GM21360 (cell line): Measurements from ENCODE around the gene NELL1.
"Not testable (repeated sequence)": the region's sequence is repeated elsewhere in the genome, so short reads cannot be mapped to it uniquely, and the experiment has no call there.

ENCODE experiments used
- ATAC-seq: cut with Tn5 transposase; IDR thresholded peaks from one replicate; pipeline ENCODE4 v1.9.1; 2021; ENCODE audit warnings: mild to moderate bottlenecking, moderate library complexity; ENCODE audit not compliant: unreplicated experiment

NELL1 gene

DNA sequence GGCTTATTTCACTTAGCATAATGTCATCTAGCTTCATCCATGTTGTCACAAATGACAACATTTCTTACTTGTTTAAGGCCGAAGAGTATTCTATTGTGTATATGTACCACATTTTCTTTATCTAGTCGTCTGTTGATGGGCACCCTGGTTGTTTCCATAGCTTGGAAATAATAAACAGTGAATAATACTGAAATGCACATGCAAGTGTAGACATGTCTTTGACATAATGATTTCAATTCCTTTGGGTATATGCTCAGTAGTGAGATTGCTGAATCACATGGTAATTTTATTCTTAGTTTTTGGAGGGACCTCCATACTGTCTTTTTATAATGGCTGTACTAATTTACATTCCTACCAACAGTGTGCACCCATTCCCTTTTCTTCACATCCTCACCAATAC is 508.0 kb downstream of the NELL1 start:
- ATAC-seq = no peak

DNA sequence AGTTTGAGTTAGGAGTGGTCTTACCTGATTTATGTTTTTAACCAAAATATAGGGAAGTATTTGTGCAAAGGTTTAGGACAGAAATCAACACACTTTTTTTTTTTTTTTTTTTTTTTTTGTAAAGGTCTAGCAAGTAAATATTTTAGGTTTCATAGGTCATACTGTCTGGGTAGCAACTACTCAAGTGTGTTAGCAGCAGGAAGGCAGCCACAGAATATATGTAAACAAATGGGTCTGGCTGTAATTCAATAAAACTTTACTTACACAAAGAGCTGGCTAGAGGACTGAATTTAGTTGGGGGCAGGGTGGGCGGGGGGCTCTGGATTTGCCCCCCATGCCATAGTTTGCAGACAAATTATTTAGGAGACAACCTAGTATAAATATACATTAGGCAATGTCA is 510.4 kb downstream of the NELL1 start:
- ATAC-seq = no peak

DNA sequence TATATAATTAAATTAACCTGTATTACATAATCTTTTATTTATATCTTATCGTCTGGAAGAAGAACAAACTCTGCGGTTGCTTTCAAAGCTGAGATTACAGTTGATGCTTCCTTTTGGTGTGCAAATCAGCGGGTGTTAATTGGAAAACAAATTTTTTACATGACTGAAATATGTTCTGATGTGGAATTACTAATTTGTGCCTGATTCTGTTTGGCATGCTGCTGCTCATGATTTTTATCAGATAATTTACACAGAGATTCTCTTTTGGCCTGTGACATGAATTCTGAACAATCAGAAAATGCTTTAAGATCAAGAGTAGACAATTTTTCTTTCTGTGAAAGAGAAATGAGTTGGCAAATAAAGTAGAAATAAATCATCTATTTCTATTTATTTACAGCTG is 510.8 kb downstream of the NELL1 start:
- ATAC-seq = no peak

DNA sequence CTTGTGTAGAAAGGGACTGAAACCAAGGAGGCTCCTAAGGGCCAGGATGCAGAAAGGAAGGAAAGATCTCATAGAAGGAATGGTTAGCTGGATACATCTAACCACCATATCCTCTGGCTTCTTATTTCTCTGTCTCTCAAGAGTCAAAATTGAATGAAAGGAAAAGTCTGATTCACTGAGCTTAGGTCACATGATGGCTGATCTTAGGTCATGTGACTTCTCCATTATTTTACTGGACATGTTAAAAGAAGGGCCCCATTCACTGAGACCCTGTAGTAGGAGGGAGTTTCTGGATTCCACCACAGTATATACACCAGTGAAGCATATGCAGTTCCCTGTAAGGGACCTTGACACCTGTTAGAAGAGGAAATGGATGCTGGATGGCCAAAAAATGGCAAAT is 516.6 kb downstream of the NELL1 start:
- no peak for ATAC-seq

DNA sequence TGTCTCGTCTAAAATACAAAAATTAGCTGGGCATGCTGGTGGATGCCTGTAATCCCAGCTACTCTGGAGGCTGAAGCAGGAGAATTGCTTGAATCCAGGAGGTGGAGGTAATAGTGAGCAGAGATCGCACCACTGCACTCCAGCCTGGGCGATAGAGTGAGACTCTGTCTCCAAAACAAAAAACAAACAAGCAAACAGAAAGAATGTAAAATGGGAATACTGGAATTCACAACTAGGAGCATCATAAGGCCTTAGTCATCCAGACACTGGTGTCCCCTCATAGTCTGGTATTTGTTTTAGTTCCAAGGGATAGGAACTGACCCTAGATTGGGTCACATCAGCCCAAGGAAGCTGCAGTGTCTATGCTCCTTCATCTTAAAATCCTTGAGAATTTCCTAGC is 520.8 kb downstream of the NELL1 start:
- ATAC-seq = no peak

DNA sequence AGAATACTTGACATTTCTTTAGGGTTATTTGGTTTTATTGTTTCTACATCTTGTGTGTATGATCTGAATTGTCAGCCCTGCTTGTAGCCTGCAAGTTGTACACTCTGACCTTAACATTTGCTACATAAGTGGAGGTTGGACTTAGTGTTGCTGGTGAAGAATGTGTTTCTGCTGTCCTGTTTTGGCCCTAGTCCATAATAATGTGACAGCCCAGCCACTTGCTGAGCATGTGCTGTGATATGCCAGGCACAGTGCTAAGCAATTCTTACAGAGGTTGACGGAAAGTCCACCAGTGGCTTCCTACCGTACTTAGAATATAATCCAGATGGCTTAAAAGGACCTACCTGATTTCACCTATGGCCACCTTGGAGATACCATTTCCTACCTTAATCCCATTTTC is 526.6 kb downstream of the NELL1 start:
- no peak for ATAC-seq

DNA sequence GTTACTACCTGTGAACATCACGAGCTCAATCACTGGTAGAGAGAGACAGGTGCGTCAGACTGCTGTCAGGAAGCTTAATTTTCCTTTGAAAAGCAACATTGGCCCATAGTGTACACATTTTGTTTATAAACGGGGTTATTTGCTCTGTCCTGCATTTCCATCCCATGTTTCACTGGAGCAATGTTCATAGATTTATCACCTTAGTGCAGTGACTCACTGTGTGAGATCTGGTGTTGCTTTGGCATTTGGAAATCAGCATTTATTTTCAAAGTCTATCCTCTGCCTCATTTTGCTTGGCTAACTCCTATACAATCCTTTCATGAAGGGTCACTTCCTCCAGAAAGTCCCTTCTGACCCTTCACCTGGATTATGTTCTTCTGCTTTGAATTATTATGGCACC is 529.1 kb downstream of the NELL1 start:
- ATAC-seq = no peak

DNA sequence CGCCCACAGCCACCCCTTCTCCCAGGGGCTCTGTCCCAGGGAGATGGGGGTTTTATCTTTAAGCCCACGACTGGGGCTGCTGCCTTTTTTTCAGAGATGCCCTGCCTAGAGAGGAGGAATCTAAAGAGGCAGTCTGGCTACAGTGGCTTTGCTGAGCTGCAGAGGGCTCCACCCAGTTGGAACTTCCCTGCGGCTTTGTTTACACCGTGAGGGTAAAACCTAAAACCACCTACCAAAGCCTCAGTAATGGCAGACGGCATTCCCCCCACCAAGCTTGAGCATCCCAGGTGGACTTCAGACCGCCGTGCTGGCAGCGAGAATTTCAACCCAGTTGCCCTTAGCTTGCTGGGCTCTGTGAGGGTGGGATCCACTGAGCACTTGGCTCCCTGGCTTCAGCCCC is 535.8 kb downstream of the NELL1 start:
- ATAC-seq = no peak

DNA sequence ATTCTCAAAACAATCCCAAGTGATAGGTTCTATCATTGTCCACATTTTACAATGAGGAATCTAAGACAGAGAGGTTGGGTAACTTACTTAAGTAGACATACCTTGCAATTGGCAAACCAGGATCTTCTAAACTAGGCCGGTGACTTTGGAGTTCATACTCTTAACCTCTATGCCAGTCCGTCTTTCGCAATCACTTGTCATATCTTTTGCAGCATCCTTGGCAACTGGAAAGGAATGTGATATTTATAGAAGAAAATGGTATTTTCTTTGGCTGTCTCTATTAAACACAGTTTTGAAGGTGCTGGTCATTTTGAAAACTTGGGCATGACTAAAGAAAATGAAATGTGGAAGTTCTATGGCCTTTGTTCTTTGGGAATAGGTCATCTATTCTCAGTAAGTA is 556.5 kb downstream of the NELL1 start:
- ATAC-seq = no peak

DNA sequence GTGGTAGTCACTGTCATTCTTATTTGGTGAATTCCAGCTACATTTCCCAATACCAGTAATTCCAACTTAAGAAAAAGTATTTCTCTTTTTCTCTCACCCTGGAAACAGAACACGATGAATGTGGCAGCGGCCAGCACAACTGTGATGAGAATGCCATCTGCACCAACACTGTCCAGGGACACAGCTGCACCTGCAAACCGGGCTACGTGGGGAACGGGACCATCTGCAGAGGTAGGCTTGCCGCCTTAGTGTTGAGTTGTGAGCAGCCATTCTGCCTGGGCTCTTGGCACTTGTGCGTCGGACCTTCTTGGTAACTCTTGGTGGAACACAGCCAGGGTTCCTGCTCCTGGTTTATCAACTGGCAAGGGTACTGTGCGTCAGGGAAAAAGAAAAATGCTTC is 559.8 kb downstream of the NELL1 start:
- no peak for ATAC-seq

DNA sequence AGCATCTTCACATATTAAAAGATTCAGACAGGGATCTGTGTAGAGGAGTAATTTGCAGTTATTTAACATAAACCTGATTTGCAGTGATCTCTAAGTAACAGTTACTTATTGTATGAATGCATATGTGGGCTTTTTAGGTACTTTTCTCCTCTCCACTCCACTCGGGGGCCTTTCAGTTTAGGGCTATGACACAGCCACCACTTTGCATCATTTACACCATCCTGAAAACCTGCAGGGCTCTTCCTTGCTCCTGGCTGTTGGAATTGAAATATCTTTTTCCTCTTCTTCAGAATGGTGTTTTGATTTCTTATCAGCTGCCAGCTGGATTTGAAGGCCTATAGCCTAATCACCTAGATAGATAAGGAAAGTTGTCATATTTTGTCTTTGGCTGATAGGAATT is 580.8 kb downstream of the NELL1 start:
- no peak for ATAC-seq

DNA sequence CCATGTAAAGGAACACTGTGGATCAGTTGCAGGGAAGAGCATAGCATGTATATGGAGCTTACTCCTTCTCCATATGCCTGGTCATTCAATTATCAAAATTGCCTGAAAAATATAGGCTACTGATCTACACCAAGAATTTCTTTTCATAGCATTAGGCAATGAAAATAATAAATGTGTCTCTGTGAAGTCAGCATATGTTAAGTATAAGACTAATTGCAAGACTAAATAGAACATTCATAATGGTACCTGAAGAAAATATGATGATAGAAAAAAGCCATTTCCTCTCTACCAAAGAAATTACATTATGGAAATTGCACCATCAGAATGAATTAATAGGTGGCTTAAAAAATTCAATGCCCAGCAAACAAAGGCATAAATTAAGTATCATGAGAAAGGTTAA is 584.7 kb downstream of the NELL1 start:
- no peak for ATAC-seq

DNA sequence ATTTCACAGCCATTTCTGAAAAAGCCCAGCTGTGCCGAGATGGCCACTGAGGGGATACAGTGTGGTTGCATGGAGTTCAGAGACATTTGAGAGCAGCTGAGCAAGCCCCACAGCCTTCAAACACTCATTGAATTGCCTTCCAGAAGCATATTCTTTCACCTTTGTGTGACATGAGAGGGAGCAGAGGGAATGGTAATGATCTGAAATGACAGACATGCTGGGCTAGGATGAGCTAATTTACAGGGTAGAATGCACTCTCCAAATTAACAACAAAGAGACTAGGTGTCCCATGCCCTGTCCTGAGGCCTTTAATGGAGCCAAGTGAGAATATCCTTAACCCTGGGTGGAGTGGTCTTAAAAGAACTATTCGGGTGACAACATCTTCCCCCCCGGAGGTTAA is 585.4 kb downstream of the NELL1 start:
- no peak for ATAC-seq

DNA sequence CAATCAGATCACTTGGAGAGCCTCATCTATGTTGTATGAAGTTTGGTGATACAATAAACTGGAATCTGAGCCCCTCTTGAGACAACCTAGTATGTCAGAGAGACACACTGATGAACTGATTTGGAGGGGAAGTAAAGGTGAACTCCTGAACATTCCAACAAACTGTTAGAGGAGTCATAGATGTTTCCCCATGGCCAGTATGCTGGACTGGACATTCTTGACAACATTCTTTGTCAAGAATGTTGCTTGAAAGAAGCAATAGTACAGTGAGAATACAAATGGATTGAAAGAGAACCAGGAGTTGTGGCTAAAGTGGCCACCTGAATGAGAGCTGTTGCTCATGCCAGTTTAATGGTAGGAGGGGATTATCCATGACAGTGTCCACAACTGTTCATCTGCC is 588.1 kb downstream of the NELL1 start:
- no peak for ATAC-seq

DNA sequence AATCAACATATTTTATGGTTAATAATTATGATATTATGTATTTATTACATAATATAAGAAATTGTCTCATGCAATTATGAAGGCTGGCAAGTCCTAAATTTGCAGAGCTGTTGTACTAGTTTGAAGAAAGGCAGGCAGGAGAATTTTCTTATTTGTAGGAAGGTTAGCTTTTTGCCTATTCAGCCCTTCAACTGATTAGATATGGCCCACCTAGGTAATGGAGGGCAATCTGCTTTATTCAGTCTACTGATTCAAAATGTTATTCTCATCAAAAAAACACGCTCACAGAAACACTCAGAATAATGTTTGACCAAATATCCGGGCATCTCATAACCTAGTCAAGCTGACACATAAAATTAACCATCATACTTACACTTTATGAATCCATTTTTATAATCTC is 589.0 kb downstream of the NELL1 start:
- ATAC-seq = no peak

DNA sequence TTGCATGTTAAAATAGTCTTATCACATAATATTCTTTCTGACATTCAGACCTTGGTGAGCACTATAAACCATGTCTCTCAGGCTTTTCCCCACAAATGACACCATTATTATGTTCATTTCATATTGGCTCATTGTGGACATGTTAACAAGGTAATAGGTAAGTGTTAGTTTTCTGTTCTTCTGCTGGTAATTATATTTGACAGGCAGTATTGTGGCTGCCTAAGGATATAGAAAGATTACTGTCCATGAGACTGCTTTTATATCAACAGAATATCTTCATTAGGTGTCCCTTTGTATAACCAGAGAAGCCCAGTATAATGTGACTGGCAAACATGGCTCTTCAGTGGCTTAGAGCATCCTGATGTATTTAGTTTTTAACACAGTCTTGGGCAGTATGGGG is 590.7 kb downstream of the NELL1 start:
- ATAC-seq = no peak

DNA sequence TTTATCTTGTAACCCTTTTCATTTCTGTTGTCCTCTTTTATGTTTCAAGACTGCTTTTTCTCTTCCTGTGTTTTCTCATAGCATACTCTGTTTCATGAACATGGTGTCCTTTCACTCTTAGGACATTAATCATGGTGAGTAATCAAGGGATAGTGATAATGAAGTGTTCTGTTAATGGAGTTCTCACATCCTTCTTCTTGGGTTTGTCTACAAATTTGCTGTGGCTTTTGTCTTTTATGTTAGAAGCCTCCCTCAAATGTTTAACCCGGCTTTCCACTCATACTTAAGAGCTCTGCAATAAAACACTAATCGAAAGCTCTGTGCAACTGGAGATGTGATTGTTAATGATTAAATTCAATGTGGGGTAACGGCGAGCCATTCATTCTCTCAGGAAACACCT is 593.6 kb downstream of the NELL1 start:
- no peak for ATAC-seq

DNA sequence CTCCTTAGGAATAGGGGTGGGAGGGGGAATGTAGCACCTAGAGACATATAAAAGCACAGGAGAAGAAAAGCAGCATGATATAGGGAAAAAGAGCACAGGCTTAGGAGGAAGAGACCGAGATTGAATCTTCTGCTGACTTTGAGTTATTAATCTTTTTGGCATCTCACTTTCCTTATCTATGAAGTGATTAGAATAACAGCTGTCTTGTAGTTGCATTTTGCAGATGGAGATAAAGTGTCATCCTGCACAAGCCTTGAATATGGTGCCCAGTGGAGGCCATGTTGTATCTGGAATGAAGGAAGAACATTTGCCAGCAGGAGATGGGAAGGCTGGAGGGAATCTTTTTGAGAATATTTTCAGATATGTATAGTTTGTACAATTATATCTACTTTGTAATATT is 594.7 kb downstream of the NELL1 start:
- no peak for ATAC-seq

DNA sequence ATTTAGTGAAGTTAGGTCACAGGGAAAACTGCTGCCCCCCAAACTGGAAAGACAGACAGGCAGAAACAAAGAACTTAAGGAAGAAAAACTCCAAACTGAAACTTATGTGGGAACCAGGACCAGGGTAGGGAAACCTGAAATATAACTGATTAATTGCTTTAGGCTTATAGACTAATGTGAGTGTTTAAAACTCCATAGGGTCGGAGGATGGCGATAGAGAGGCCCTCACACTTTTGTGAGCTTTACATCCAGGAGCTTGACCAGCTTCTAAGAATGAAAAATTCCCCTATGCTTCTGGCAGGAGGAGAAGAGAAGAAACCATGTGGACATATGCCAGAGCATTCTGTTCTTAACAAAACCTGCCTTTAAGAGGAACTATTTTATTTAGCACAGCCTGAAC is 598.6 kb downstream of the NELL1 start:
- ATAC-seq = no peak

DNA sequence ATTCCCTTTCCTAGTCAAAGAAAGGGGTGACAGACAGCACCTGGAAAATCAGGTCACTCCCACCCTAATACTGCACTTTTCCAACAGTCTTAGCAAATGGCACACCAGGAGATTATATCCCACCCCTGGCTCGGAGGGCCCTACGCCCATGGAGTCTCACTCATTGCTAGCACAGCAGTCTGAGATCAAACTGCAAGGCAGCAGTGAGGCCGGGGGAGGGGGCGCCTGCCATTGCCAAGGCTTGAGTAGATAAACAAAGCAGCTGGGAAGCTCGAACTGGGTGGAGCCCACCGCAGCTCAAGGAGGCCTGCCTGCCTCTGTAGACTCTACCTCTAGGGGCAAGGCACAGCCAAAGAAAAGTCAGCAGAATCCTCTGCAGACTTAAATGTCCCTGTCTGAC is 602.8 kb downstream of the NELL1 start:
- ATAC-seq = not testable (repeated sequence)

DNA sequence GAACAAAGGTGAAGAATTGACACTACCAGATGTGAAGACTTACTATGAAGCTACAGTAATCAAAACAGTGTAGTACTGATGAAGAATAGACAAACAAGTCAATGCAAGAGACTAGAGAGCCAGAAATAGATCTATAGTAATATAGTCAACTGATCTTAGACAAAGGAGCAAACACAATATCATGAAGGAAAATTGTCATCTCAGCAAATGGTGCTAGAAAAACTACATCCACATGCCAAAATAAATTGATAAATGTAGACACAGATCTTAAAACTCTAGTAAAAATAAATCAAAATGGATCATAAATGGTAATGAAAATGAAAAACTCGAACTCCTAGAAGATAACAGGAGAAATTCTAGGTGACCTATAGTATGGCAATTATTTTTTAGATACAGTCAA is 609.5 kb downstream of the NELL1 start:
- no peak for ATAC-seq

DNA sequence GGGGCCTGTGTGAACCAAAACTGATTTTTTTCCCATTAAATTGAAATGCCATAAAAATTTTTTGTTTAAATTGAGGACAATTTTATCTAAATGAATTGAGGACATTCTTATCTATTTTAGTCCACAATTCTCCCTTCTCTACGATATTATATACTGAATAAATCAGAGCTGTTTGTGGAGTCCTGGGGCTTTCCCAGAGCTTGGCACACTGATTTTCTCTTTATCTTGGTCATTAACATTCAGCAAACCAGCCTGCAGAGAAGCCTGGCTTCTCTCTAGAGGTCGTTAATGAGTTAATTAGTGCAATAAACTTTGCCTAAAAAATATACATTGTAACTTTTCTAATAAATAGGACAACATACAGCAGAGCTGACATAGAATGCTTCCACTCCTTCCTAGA is 615.7 kb downstream of the NELL1 start:
- no peak for ATAC-seq

DNA sequence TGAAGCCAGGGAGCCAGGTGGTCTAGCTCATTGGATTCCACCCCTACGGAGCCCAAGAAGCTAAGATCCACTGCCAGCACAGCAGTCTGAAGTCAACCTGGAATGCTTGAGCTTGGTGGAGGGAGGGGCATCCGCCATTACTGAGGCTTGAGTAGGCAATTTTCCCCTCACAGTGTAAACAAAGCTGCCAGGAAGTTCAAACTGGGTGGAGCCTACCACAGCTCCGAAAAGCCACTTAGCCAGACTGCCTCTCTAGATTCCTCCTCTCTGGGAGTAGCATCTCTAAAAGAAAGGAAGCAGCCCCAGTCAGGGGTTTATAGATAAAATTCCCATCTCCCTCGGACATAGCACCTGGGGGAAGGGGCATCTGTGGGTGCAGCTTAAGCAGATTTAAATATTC is 620.3 kb downstream of the NELL1 start:
- no peak for ATAC-seq

DNA sequence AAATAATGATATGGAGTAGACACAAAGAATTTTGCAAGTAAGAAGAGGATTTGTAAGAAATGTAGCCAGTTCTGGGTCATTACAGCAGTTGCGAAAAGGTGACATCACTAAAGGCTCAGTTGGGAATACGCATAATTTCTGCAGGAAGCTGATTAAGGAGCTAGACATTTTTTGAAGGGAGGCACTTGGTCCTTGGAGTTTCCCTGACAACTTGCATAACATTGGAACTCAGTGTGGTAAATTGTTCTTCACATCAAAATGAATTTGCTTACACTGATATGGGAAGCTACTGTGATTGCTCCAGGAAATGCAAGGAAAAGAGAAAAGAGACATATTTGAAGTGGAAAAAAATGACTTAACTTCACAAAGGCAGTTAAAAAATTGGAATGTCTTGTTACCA is 626.1 kb downstream of the NELL1 start:
- ATAC-seq = no peak
